ENCODE results near the gene MLEC.

DNA sequence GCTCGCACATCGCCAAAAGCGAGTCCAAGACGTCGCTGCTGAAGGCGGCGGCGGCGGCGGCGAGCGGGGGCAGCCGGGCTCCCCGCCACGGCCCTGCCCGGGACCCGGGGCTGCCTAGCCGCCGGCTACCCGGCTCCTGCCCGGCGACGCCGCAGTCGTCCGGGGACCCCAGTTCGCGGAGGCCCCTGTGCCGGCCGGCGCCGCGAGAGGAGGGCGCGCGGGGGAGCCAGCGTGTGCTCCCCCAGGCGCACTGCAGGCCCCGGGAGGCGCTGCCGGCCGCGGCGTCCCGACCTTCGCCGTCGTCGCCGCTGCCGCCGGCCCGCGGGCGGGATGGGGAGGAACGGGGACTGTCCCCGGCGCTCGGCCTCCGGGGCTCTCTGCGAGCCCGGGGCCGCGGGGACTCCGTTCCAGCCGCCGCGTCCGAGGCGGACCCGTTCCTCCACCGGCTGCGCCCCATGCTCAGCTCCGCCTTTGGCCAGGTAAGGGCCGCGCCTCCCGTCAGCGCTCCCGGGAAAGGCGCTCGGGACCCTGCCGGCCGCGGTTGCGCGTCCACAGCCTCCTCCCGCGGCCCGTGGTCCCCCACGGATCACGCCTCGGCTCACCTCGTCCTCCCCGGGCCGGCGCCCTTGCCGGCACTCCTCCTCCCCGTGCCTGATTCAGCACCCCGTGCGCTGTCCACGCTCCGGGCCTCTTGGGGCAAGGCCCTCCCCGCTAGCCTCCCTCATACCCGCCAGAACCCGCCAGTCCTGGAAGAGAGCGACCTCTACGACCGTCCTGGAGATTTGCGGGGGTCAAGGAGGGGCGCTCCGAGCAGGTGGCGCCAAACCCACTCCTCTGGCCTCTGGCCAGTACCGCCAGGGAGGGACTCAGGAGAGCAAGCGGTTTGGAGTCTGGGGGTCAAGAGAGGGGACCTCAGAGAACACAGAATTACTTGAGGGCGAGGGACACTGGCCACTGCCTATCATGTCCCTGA is 45.8 kb upstream of the MLEC start:
- TF ChIP-seq POLR2A (IDR thresholded peaks at IDR 0.05; ENCODE audit: low read depth, low read length) (no peak), POLR2AphosphoS5 (IDR thresholded peaks at IDR 0.05; ENCODE audit: low read depth, low read length) (no peak), PAX5 (IDR thresholded peaks at IDR 0.05; ENCODE audit: insufficient read depth, low read length, severe bottlenecking) (no peak), TAF1 (IDR thresholded peaks at IDR 0.05; ENCODE audit: low read depth, low read length) (no peak)
